B cell (primary cell): Measurements from ENCODE around the gene PHB1. TPM values are rescaled to one million over a fixed set of nuclear protein-coding genes. Genes with fewer than 3 reads are reported as not detected.

Experiments
- ATAC-seq: fragments of 200-7000 bp; cut with Tn5 transposase; one replicate; pipeline ENCODE4 v1.10.0; 2021; ENCODE audit warnings: low read depth, mild to moderate bottlenecking, moderate number of reproducible peaks, moderate library complexity
- CTCF ChIA-PET: fragments of 350-600 bp; sonication (Branson Sonifier 250); formaldehyde crosslinking; loops from one replicate; lab custom pipeline; 2021; ENCODE audit warnings: antibody characterized with exemption, inconsistent platforms; lab: Charles Lee
- POLR2A ChIA-PET: fragments of 350-600 bp; sonication (Branson Sonifier 250); formaldehyde crosslinking; loops from one replicate; lab custom pipeline; 2021; ENCODE audit warnings: antibody characterized with exemption; lab: Charles Lee
- DNase-seq: peaks from one replicate; pipeline ENCODE4 v3.0.0; 2013
- H2AFZ ChIP-seq: 2 replicates; pipeline ENCODE4 v1.6.1; 2012; ENCODE audit warnings: mild to moderate bottlenecking, low read depth, low read length; ENCODE audit not compliant: insufficient read depth, poor library complexity, severe bottlenecking
- H3K27ac ChIP-seq, 2 donors: 1 replicate in 1 of 2; 2 replicates in 1 of 2; pipeline ENCODE4 v1.5.1; 2012 to 2013; ENCODE audit warnings: low read length in 2 of 2, mild to moderate bottlenecking in 2 of 2, moderate library complexity in 1 of 2
- H3K27me3 ChIP-seq, 4 experiments: fragments of 200-600 bp in 1 of 4; sonication (generic) in 1 of 4; replicated peaks in 1 of 4; 1 replicate in 2 of 4; 2 replicates in 2 of 4; pipeline versions ENCODE4 v1.6.1 to v1.7.0; 2013 to 2016; ENCODE audit warnings: low read length in 3 of 4, mild to moderate bottlenecking in 2 of 4, mixed read lengths in 1 of 4, moderate library complexity in 1 of 4; ENCODE audit not compliant: insufficient read depth in 4 of 4, control insufficient read depth in 3 of 4; ENCODE audit errors: control extremely low read depth in 1 of 4
- H3K36me3 ChIP-seq, 2 experiments: replicated peaks in 1 of 2; 1 replicate in 1 of 2; 2 replicates in 1 of 2; pipeline versions ENCODE4 v1.6.1 to v1.7.1; 2013; ENCODE audit warnings: low read length in 1 of 2; ENCODE audit not compliant: insufficient read depth in 2 of 2, control insufficient read depth in 1 of 2; ENCODE audit errors: control extremely low read depth in 1 of 2, extremely low read depth in 1 of 2
- H3K4me1 ChIP-seq, 2 donors: fragments of 200-600 bp in 1 of 2; sonication (generic) in 1 of 2; 1 replicate in 1 of 2; 2 replicates in 1 of 2; pipeline versions ENCODE4 v1.5.1 to v1.6.1; 2013 to 2017; ENCODE audit warnings: low read length in 2 of 2; ENCODE audit not compliant: control insufficient read depth in 2 of 2, insufficient read depth in 2 of 2
- H3K4me2 ChIP-seq: replicated peaks from 2 replicates; pipeline ENCODE3; 2012; ENCODE audit warnings: mild to moderate bottlenecking, low read depth, low read length; ENCODE audit not compliant: poor library complexity, severe bottlenecking
- H3K4me3 ChIP-seq, 5 experiments: fragments of 200-600 bp in 1 of 5; sonication (generic) in 1 of 5; 1 replicate in 3 of 5; 2 replicates in 2 of 5; pipeline versions ENCODE4 v1.5.1 to v1.7.0; 2011 to 2016; ENCODE audit warnings: low read length in 4 of 5, mild to moderate bottlenecking in 4 of 5, low read depth in 2 of 5, control low read depth in 1 of 5, moderate library complexity in 1 of 5; ENCODE audit not compliant: insufficient read depth in 1 of 5; ENCODE audit errors: control extremely low read depth in 1 of 5, extremely low read depth in 1 of 5
- H3K79me2 ChIP-seq: fragments of 200-600 bp; sonication (generic); one replicate; pipeline ENCODE4 v1.6.0; 2016; ENCODE audit warnings: low read length; ENCODE audit not compliant: control insufficient read depth, insufficient read depth
- H3K9ac ChIP-seq: fragments of 200-600 bp; sonication (generic); 2 replicates; pipeline ENCODE4 v1.6.1; 2017; ENCODE audit warnings: mild to moderate bottlenecking, low read length, moderate library complexity
- H3K9me3 ChIP-seq, 3 donors: one replicate each; pipeline versions ENCODE4 v1.6.1 to v1.7.1; 2013; ENCODE audit warnings: low read length in 2 of 3; ENCODE audit not compliant: control insufficient read depth in 2 of 3, insufficient read depth in 1 of 3; ENCODE audit errors: control extremely low read depth in 1 of 3
- H4K20me1 ChIP-seq: 2 replicates; pipeline ENCODE4 v1.6.0; 2012; ENCODE audit warnings: mild to moderate bottlenecking, low read length; ENCODE audit not compliant: insufficient read depth, control insufficient read depth, poor library complexity, severe bottlenecking
- H3K27ac Mint-ChIP-seq: one replicate; pipeline ENCODE4 v1.8.0; 2021; ENCODE audit warnings: mixed read lengths
- H3K27me3 Mint-ChIP-seq: one replicate; pipeline ENCODE4 v1.8.0; 2021; ENCODE audit warnings: mixed read lengths
- H3K4me1 Mint-ChIP-seq: one replicate; pipeline ENCODE4 v1.8.0; 2021; ENCODE audit warnings: mixed read lengths
- H3K4me3 Mint-ChIP-seq: one replicate; pipeline ENCODE4 v1.8.0; 2021; ENCODE audit warnings: mixed read lengths
- H3K9me3 Mint-ChIP-seq: one replicate; pipeline ENCODE4 v1.8.0; 2022; ENCODE audit warnings: mixed read lengths; ENCODE audit not compliant: insufficient read depth
- CTCF ChIP-seq: fragments of 200-600 bp; IDR thresholded peaks from one replicate; pipeline ENCODE4 v1.8.0; 2022; ENCODE audit warnings: antibody characterized with exemption, mild to moderate bottlenecking
- EZH2 ChIP-seq: IDR thresholded peaks from 2 replicates; pipeline ENCODE4 v1.6.1; 2012; ENCODE audit warnings: borderline replicate concordance, low read depth, mild to moderate bottlenecking, moderate library complexity, low read length; ENCODE audit not compliant: insufficient read depth, poor library complexity, severe bottlenecking
- WGBS: methylation state at CpG from one replicate; pipeline ENCODE4 v1.1.5; 2013; ENCODE audit warnings: missing lambda C conversion rate; ENCODE audit not compliant: insufficient coverage; 5-methylcytosine and 5-hydroxymethylcytosine counted together
- intact Hi-C: fragments of 100-400 bp; cut with micrococcal nuclease; formaldehyde crosslinking; loops from one replicate; pipeline ENCODE4 v1.10.0; 2022
- polyA plus RNA-seq: library from polyadenylated mRNA; depleted of rRNA; stranded (reverse); fragments of >200 nt; gene quantifications from 2 replicates; pipeline ENCODE4 v1.2.3, GENCODE V29; 2012
- total RNA-seq, 2 donors: library from RNA; stranded (reverse); fragments of 120-200 nt in 1 of 2; gene quantifications; 1 replicate in 1 of 2; 2 replicates in 1 of 2; pipeline versions ENCODE4 v1.2.3 to v1.2.4, GENCODE V29; 2013 to 2022

Gene PHB1
- total and polyA plus RNA-seq, 2 donors (not counting 1 experiment from before 2014, with no cell fraction given), result 45.5 to 72.3 TPM

GRCh38 chr17:49359990-49360795 lies 54.5 kb downstream of the PHB1 start:
- Mint-ChIP-seq H3K4me1 (peaks cover 57% of the 10 kb centered on the region), H3K4me3 (peak overlapping the region; percentile 99), H3K9me3 (no peaks in the 10 kb centered on the region), H3K27ac (peak overlapping the region; percentile 98), H3K27me3 (no peaks in the 10 kb centered on the region)
- 11% methylated on average over 5 of the region's 8 CpGs for WGBS
- Histone ChIP-seq H3K4me1 (peaks cover 54 to 57% of the 10 kb centered on the region in 2 donors), H3K27ac (peak overlapping the region; percentile 70 to 76), H3K9me3 (no peaks in the 10 kb centered on the region), H3K9ac (peak overlapping the region; percentile 79), H3K4me2 (peak overlapping the region; percentile 76), H3K27me3 (no peaks in the 10 kb centered on the region), H3K4me3 (peak overlapping the region; percentile 79 to 95 (median 89)), H2AFZ (peak overlapping the region; percentile 84), H4K20me1 (peaks cover 21% of the 10 kb centered on the region), H3K79me2 (peaks cover 56% of the 10 kb centered on the region), H3K36me3 (no peaks in the 10 kb centered on the region)
- TF ChIP-seq CTCF (no peak), EZH2 (no peak)
- POLR2A ChIA-PET, result interaction anchor here (0.8 to 1.2 kb wide), 4 partner anchors 18 to 35 kb away, joined by 3 to 15 read pairs (median 5); no protein-coding TSS in a partner anchor
- CTCF ChIA-PET, result interaction anchor here (0.6 to 12.2 kb wide), 13 partner anchors 9 to 190 kb away, joined by 3 to 114 read pairs (median 5); no protein-coding TSS in a partner anchor
- DNase-seq, result peak; percentile 29
- intact Hi-C loops, result loop anchor here (2.0 to 5.0 kb wide), 2 partner anchors 45 to 317 kb away; partner anchors contain the start of gene SPOP
- ATAC-seq, result no peak
